HCT116 (cell line): ENCODE measurements around the gene THRAP3. TPM values are rescaled to one million over a fixed set of nuclear protein-coding genes. Genes with fewer than 3 reads are reported as not detected.

Source experiments
- ATAC-seq: fragments of 200-7000 bp; cut with Tn5 transposase; 2 replicates; pipeline ENCODE4 v1.9.1; 2020; ENCODE audit warnings: mild to moderate bottlenecking, moderate library complexity
- BruUV-seq: library from RNA; stranded (reverse); fragments of 400-500 nt; replicated peaks from 2 replicates; lab custom pipeline; 2021; lab: Mats Ljungman, UMichigan
- CTCF ChIA-PET: fragments of 300-600 bp; sonication (Branson Sonifier 250); formaldehyde crosslinking; loops from one replicate; lab custom pipeline; 2021; ENCODE audit warnings: antibody characterized with exemption; lab: Charles Lee
- POLR2A ChIA-PET: fragments of 300-600, 350-600 bp; sonication (Branson Sonifier 250); formaldehyde crosslinking; loops from one replicate; lab custom pipeline; 2021; ENCODE audit warnings: antibody characterized with exemption; lab: Charles Lee
- RAD21 ChIA-PET, 2 experiments: fragments of 300-600 bp; sonication (Branson Sonifier 250); formaldehyde crosslinking; loops; one replicate each; lab custom pipeline; 2023; ENCODE audit warnings: low total read pairs in 2 of 2; ENCODE audit not compliant: uncharacterized antibody in 2 of 2, unreplicated experiment in 2 of 2, low non-redundant PET in 1 of 2; lab: Charles Lee
- DNase-seq: peaks from one replicate; pipeline ENCODE4 v3.0.0-alpha.2; 2010; ENCODE audit warnings: low read depth, low spot score
- H2AFZ ChIP-seq: fragments of 200-600 bp; shearing (Covaris generic), sonication (generic); 2 replicates; pipeline ENCODE4 v1.6.1; 2017; ENCODE audit warnings: low read depth, mixed run types, mixed read lengths, antibody characterized with exemption, low read length; ENCODE audit not compliant: poor library complexity, severe bottlenecking
- H3K27ac ChIP-seq: 2 replicates; pipeline ENCODE4 v1.5.1; 2012; ENCODE audit warnings: low read depth, low read length
- H3K27me3 ChIP-seq: fragments of 200-600 bp; sonication (generic); 2 replicates; pipeline ENCODE4 v1.6.1; 2016; ENCODE audit warnings: mixed run types, low read length, mixed read lengths; ENCODE audit not compliant: insufficient read depth
- H3K36me3 ChIP-seq, 2 experiments: fragments of 200-500 bp in 1 of 2; fragments of 200-600 bp in 1 of 2; sonication (Bioruptor generic) in 1 of 2; sonication (generic) in 1 of 2; 2 replicates each; pipeline versions ENCODE4 v1.5.1 to v1.6.1; 2014 to 2016; ENCODE audit warnings: low read length in 2 of 2, inconsistent platforms in 1 of 2, mixed read lengths in 1 of 2, mixed run types in 1 of 2; ENCODE audit not compliant: insufficient read depth in 2 of 2, control insufficient read depth in 1 of 2
- H3K4me1 ChIP-seq, 2 experiments: fragments of 200-600 bp in 1 of 2; sonication (generic) in 1 of 2; 2 replicates each; pipeline versions ENCODE4 v1.5.1 to v1.6.1; 2012 to 2017; ENCODE audit warnings: low read length in 2 of 2, inconsistent platforms in 1 of 2, mild to moderate bottlenecking in 1 of 2, mixed read lengths in 1 of 2, mixed run types in 1 of 2, moderate library complexity in 1 of 2; ENCODE audit not compliant: insufficient read depth in 2 of 2, control insufficient read depth in 1 of 2
- H3K4me2 ChIP-seq: fragments of 200-600 bp; sonication (generic); 2 replicates; pipeline ENCODE4 v1.6.1; 2017; ENCODE audit warnings: mixed run types, low read length, mixed read lengths
- H3K4me3 ChIP-seq, 2 experiments: fragments of 200-600 bp in 1 of 2; sonication (generic) in 1 of 2; replicated peaks in 1 of 2; 2 replicates each; pipeline ENCODE4 v1.5.1; 2011 to 2016; ENCODE audit warnings: low read length in 2 of 2, control low read depth in 1 of 2, low read depth in 1 of 2, mild to moderate bottlenecking in 1 of 2, mixed read lengths in 1 of 2, mixed run types in 1 of 2
- H3K79me2 ChIP-seq: fragments of 200-600 bp; sonication (generic); 2 replicates; pipeline ENCODE4 v1.6.1; 2017; ENCODE audit warnings: mild to moderate bottlenecking, mixed run types, low read length, moderate library complexity, mixed read lengths; ENCODE audit not compliant: insufficient read depth
- H3K9ac ChIP-seq: fragments of 200-600 bp; sonication (generic); 2 replicates; pipeline ENCODE4 v1.6.1; 2016; ENCODE audit warnings: low read length, mixed read lengths
- H3K9me2 ChIP-seq: fragments of 200-600 bp; sonication (generic), shearing (Covaris generic); 2 replicates; pipeline ENCODE4 v1.6.1; 2017; ENCODE audit warnings: mixed run types, mild to moderate bottlenecking, moderate library complexity; ENCODE audit not compliant: insufficient read depth
- H3K9me3 ChIP-seq, 2 experiments: fragments of 200-500 bp in 1 of 2; fragments of 200-600 bp in 1 of 2; sonication (Bioruptor generic) in 1 of 2; sonication (generic) in 1 of 2; 2 replicates each; pipeline ENCODE4 v1.6.1; 2014 to 2017; ENCODE audit warnings: low read length in 2 of 2, mixed read lengths in 2 of 2, inconsistent platforms in 1 of 2, low read depth in 1 of 2, mild to moderate bottlenecking in 1 of 2, mixed run types in 1 of 2, moderate library complexity in 1 of 2; ENCODE audit not compliant: control insufficient read depth in 1 of 2, insufficient read depth in 1 of 2
- H4K20me1 ChIP-seq: fragments of 200-600 bp; sonication (generic), shearing (Covaris generic); 2 replicates; pipeline ENCODE4 v1.6.1; 2017; ENCODE audit warnings: mixed run types, mild to moderate bottlenecking, moderate library complexity; ENCODE audit not compliant: insufficient read depth
- CBX3 ChIP-seq: IDR thresholded peaks from 2 replicates; pipeline ENCODE4 v1.6.1; 2012; ENCODE audit warnings: low read depth
- CEBPB ChIP-seq: IDR thresholded peaks from 2 replicates; pipeline ENCODE4 v1.6.1; 2012; ENCODE audit warnings: low read depth
- EGR1 ChIP-seq: IDR thresholded peaks from 2 replicates; pipeline ENCODE4 v1.6.1; 2012; ENCODE audit warnings: low read depth
- EZH2 ChIP-seq: fragments of 200-600 bp; sonication (generic); IDR thresholded peaks from 2 replicates; pipeline ENCODE4 v1.6.1; 2017; ENCODE audit warnings: antibody characterized with exemption, mixed run types
- EZH2phosphoT487 ChIP-seq: fragments of 200-600 bp; IDR thresholded peaks from 2 replicates; pipeline ENCODE4 v1.6.1; 2018; ENCODE audit warnings: antibody characterized with exemption, borderline replicate concordance
- JUND ChIP-seq: IDR thresholded peaks from 2 replicates; pipeline ENCODE4 v1.6.1; 2012
- POLR2A ChIP-seq: IDR thresholded peaks from 2 replicates; pipeline ENCODE4 v1.7.0; 2011; ENCODE audit warnings: borderline replicate concordance; ENCODE audit not compliant: insufficient read depth, insufficient read length; ENCODE audit errors: extremely low read depth
- POLR2AphosphoS5 ChIP-seq: IDR thresholded peaks from 2 replicates; pipeline ENCODE4 v1.6.1; 2011; ENCODE audit warnings: mild to moderate bottlenecking, low read depth, low read length, moderate library complexity
- SP1 ChIP-seq: IDR thresholded peaks from 2 replicates; pipeline ENCODE4 v1.6.1; 2012; ENCODE audit warnings: low read depth
- TCF7L2 ChIP-seq: IDR thresholded peaks from 2 replicates; pipeline ENCODE4 v1.7.0; 2011; ENCODE audit warnings: borderline replicate concordance, inconsistent platforms; ENCODE audit not compliant: insufficient read depth, insufficient read length; ENCODE audit errors: extremely low read depth
- ZFX ChIP-seq: fragments of 450-650 bp; IDR thresholded peaks from 2 replicates; pipeline ENCODE4 v1.6.1; 2017
- ZNF274 ChIP-seq: fragments of 200-500 bp; sonication (Bioruptor generic); IDR thresholded peaks from 2 replicates; pipeline ENCODE4 v1.6.1; 2014; ENCODE audit warnings: mild to moderate bottlenecking, low read depth, low read length, inconsistent platforms
- intact Hi-C: fragments of 100-400 bp; cut with micrococcal nuclease; formaldehyde crosslinking; loops from 2 replicates; pipeline ENCODE4 v1.10.0; 2022
- total RNA-seq: library from RNA; stranded (reverse); gene quantifications from one replicate; pipeline ENCODE4 v1.2.1, GENCODE V29; 2021; ENCODE audit not compliant: unreplicated experiment
- TF ChIP-seq, protein P1 (sequence below): IDR thresholded peaks from 2 replicates; pipeline ENCODE4 v1.6.1; 2012
- TF ChIP-seq, protein P2 (sequence below): IDR thresholded peaks from 2 replicates; pipeline ENCODE4 v1.6.1; 2012

The THRAP3 gene
- total RNA-seq, 1 experiment from 2014 or later: 144 TPM

DNA sequence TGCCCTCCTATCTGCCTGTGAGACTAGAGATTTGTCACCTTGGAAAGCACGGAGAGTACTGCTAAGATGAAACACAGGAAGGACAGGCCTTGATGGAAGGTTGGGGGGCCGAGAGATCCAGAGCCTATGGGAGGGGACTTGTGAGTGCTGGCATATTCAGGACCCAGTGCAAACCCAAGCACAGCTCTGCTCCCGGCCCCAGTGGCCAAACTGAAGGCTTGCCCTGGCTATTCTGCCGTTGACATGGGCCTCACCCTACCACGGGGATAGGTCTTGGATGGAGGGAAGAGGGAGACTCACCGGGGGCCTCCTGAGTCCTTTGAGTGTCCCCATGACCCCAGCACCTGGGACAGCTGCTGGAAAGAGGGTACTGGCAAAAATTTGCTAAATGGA lies 103.8 kb downstream of the THRAP3 start:
- H3K4me2 ChIP-seq: no peak overlapping the region
- no peak for TF ChIP-seq EZH2
- TF ChIP-seq ZNF274: no peak
- TF ChIP-seq EGR1: no peak
- TF ChIP-seq SP1: no peak
- TF ChIP-seq POLR2A: no peak
- no peak for TF ChIP-seq ZFX
- no peak for TF ChIP-seq CEBPB
- TF ChIP-seq CBX3: no peak
- TF ChIP-seq TCF7L2: no peak
- TF ChIP-seq, protein P1, sequence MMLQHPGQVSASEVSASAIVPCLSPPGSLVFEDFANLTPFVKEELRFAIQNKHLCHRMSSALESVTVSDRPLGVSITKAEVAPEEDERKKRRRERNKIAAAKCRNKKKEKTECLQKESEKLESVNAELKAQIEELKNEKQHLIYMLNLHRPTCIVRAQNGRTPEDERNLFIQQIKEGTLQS: no peak
- no peak for TF ChIP-seq POLR2AphosphoS5
- no peak for TF ChIP-seq JUND
- TF ChIP-seq, all 23 proteins: peak for 0
- no peak overlapping the region for H2AFZ ChIP-seq

DNA sequence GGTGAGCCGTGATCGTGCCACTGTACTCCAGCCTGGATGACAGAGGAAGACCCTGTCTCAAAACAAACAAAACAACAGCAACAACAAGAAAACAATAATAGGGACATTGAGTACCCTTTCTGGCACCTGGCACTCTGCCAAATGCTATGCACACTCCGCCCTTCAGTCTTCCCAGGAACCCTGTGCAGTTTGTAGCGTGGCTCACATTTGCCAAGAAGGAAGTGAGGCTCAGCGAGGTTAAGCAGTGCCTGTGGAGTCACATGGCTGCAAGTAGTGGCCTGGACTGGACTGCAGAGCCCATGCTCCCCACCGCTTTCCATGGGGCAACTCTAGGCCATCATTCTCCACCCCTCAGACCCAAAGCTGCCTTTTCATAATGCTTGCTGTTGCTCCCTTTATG lies 104.5 kb downstream of the THRAP3 start:
- Histone ChIP-seq H3K9me3 (no peaks in the 10 kb centered on the region), H3K9me2 (no peaks in the 10 kb centered on the region), H3K79me2 (no peaks in the 10 kb centered on the region), H3K4me2 (peak overlapping the region; percentile 27; the same call in 1 of the 2 replicates), H3K4me1 (peaks cover 16 to 38% of the 10 kb centered on the region in 2 experiments), H4K20me1 (no peaks in the 10 kb centered on the region)
- POLR2A ChIA-PET: no interaction called here
- BruUV-seq: no TSS peak
- TF ChIP-seq EZH2phosphoT487: no peak
- TF ChIP-seq POLR2AphosphoS5: peak; percentile 31; the same call in 1 of the 2 replicates
- TF ChIP-seq, protein P2, sequence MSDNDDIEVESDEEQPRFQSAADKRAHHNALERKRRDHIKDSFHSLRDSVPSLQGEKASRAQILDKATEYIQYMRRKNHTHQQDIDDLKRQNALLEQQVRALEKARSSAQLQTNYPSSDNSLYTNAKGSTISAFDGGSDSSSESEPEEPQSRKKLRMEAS: 0 out of 2 replicates have a peak, but pooled peaks have one; percentile 54
- TF ChIP-seq, all 23 proteins: peak for 2
- Histone ChIP-seq H3K9ac (no peak overlapping the region), H3K36me3 (no peaks in the 10 kb centered on the region), H3K4me3 (no peak overlapping the region), H2AFZ (no peak overlapping the region), H3K27ac (no peak overlapping the region), H3K27me3 (no peaks in the 10 kb centered on the region)
- CTCF ChIA-PET: no interaction called here
- RAD21 ChIA-PET: no interaction called here
- no peak for DNase-seq
- intact Hi-C loops: no loop called here
- no peak for ATAC-seq

More for the DNA sequence above, 103.8 kb downstream of the THRAP3 start:
- ATAC-seq (no peak), DNase-seq (no peak)
- no peaks in the 10 kb centered on the region for H4K20me1 ChIP-seq
- H3K27ac ChIP-seq: no peak overlapping the region
- H3K4me3 ChIP-seq: no peak overlapping the region
- ChIA-PET RAD21 (no interaction called here), POLR2A (no interaction called here), CTCF (no interaction called here)
- peaks cover 16 to 40% of the 10 kb centered on the region in 2 experiments for H3K4me1 ChIP-seq
- no TSS peak for BruUV-seq
- H3K9me3 ChIP-seq: no peaks in the 10 kb centered on the region
- H3K9me2 ChIP-seq: no peaks in the 10 kb centered on the region
- H3K79me2 ChIP-seq: peaks cover under 1% of the 10 kb centered on the region; the same call in 1 of the 2 replicates
- no peak overlapping the region for H3K9ac ChIP-seq
- no peaks in the 10 kb centered on the region for H3K36me3 ChIP-seq
- intact Hi-C loops: no loop called here
- no peaks in the 10 kb centered on the region for H3K27me3 ChIP-seq
